ENCODE measurements around the gene ABCB11. TPM values are rescaled to one million over a fixed set of nuclear protein-coding genes. Genes with fewer than 3 reads are reported as not detected.
A peak's percentile ranks its signal among the peaks of the same experiment; 100 is the strongest.

Gene ABCB11
- total RNA-seq, 1 experiment from 2014 or later, result 1.3 TPM

- TSS peak; percentile 7 for BruUV-seq (replicated peaks)
- no peaks in the 10 kb centered on the region for H3K27me3 Mint-ChIP-seq (ENCODE audit: unreplicated experiment)
- DNase-seq, result peak; percentile 46
Measured at GRCh38 chr2:169036736-169037440, 5.8 kb upstream of the ABCB11 start.

GRCh38 chr2:169035887-169036286, 4.8 kb upstream of the ABCB11 start:
- H3K36me3 Mint-ChIP-seq (ENCODE audit: insufficient read depth, unreplicated experiment), result peaks cover 37% of the 10 kb centered on the region
- intact Hi-C loops (cut with micrococcal nuclease; ENCODE audit: unreplicated experiment), result loop anchor here (1.0 to 2.0 kb wide), 2 partner anchors 75 to 221 kb away; no protein-coding TSS in a partner anchor
- H3K4me1 Mint-ChIP-seq (ENCODE audit: low read depth, unreplicated experiment), result peaks cover 75% of the 10 kb centered on the region
- H3K4me3 Mint-ChIP-seq (ENCODE audit: low read depth, unreplicated experiment), result no peak overlapping the region
- no peak for TF ChIP-seq CTCF (IDR thresholded peaks at IDR 0.05; ENCODE audit: unreplicated experiment)
- H3K9me3 Mint-ChIP-seq (ENCODE audit: low read depth, unreplicated experiment), result peaks cover 12% of the 10 kb centered on the region
- no peak for DNase-seq
- CTCF ChIA-PET, result interaction anchor here (1.3 to 5.4 kb wide), 3 partner anchors 21 to 51 kb away, joined by 3 to 44 read pairs (median 12); no protein-coding TSS in a partner anchor
- no peaks in the 10 kb centered on the region for H3K27me3 Mint-ChIP-seq (ENCODE audit: unreplicated experiment)
- BruUV-seq (replicated peaks), result no TSS peak
- H3K27ac Mint-ChIP-seq (ENCODE audit: unreplicated experiment), result peak overlapping the region; percentile 87

More at GRCh38 chr2:169036736-169037440, 5.8 kb upstream of the ABCB11 start:
- peaks cover 70% of the 10 kb centered on the region for H3K4me1 Mint-ChIP-seq (ENCODE audit: low read depth, unreplicated experiment)
- H3K4me3 Mint-ChIP-seq (ENCODE audit: low read depth, unreplicated experiment), result peak overlapping the region; percentile 11
- peak overlapping the region; percentile 87 for H3K27ac Mint-ChIP-seq (ENCODE audit: unreplicated experiment)
- no peak for TF ChIP-seq CTCF (IDR thresholded peaks at IDR 0.05; ENCODE audit: unreplicated experiment)
- intact Hi-C loops (cut with micrococcal nuclease; ENCODE audit: unreplicated experiment), result loop anchor here (1.0 kb wide), 1 partner anchor 222 kb away; no protein-coding TSS in a partner anchor
- H3K9me3 Mint-ChIP-seq (ENCODE audit: low read depth, unreplicated experiment), result peaks cover 18% of the 10 kb centered on the region
- CTCF ChIA-PET, result interaction anchor here (0.6 to 5.4 kb wide), 10 partner anchors 11 to 222 kb away, joined by 3 to 44 read pairs (median 4); no protein-coding TSS in a partner anchor
- H3K36me3 Mint-ChIP-seq (ENCODE audit: insufficient read depth, unreplicated experiment), result peaks cover 37% of the 10 kb centered on the region

GRCh38 chr2:169034984-169035544, 3.9 kb upstream of the ABCB11 start:
- Mint-ChIP-seq H3K4me1 (ENCODE audit: low read depth, unreplicated experiment) (peaks cover 78% of the 10 kb centered on the region), H3K36me3 (ENCODE audit: insufficient read depth, unreplicated experiment) (peaks cover 37% of the 10 kb centered on the region), H3K9me3 (ENCODE audit: low read depth, unreplicated experiment) (peaks cover 10% of the 10 kb centered on the region), H3K27me3 (ENCODE audit: unreplicated experiment) (no peaks in the 10 kb centered on the region), H3K4me3 (ENCODE audit: low read depth, unreplicated experiment) (peak overlapping the region; percentile 41), H3K27ac (ENCODE audit: unreplicated experiment) (peak overlapping the region; percentile 76)
- CTCF ChIA-PET, result interaction anchor here (0.8 to 5.4 kb wide), 13 partner anchors 12 to 220 kb away, joined by 3 to 44 read pairs (median 4); no protein-coding TSS in a partner anchor
- no peak for TF ChIP-seq CTCF (IDR thresholded peaks at IDR 0.05; ENCODE audit: unreplicated experiment)
- intact Hi-C loops (cut with micrococcal nuclease; ENCODE audit: unreplicated experiment), result loop anchor here (1.0 to 2.0 kb wide), 5 partner anchors 21 to 186 kb away; no protein-coding TSS in a partner anchor
- BruUV-seq (replicated peaks), result TSS peak; percentile 78
- no peak for DNase-seq

GRCh38 chr2:169034256-169034655, 3.1 kb upstream of the ABCB11 start:
- no TSS peak for BruUV-seq (replicated peaks)
- H3K9me3 Mint-ChIP-seq (ENCODE audit: low read depth, unreplicated experiment), result peaks cover 6% of the 10 kb centered on the region
- H3K27me3 Mint-ChIP-seq (ENCODE audit: unreplicated experiment), result no peaks in the 10 kb centered on the region
- H3K27ac Mint-ChIP-seq (ENCODE audit: unreplicated experiment), result peak overlapping the region; percentile 76
- H3K4me3 Mint-ChIP-seq (ENCODE audit: low read depth, unreplicated experiment), result peak overlapping the region; percentile 41
- DNase-seq, result peak; percentile 91
- H3K36me3 Mint-ChIP-seq (ENCODE audit: insufficient read depth, unreplicated experiment), result peaks cover 37% of the 10 kb centered on the region
- no peak for TF ChIP-seq CTCF (IDR thresholded peaks at IDR 0.05; ENCODE audit: unreplicated experiment)
- CTCF ChIA-PET, result interaction anchor here (0.8 to 5.4 kb wide), 14 partner anchors 11 to 219 kb away, joined by 3 to 44 read pairs (median 4); no protein-coding TSS in a partner anchor
- H3K4me1 Mint-ChIP-seq (ENCODE audit: low read depth, unreplicated experiment), result peaks cover 72% of the 10 kb centered on the region
- intact Hi-C loops (cut with micrococcal nuclease; ENCODE audit: unreplicated experiment), result loop anchor here (1.0 to 2.0 kb wide), 5 partner anchors 20 to 185 kb away; no protein-coding TSS in a partner anchor
